Smooth muscle cell (in vitro differentiated cells): ENCODE data around the gene TCF4. TPM values are rescaled to one million over a fixed set of nuclear protein-coding genes. Genes with fewer than 3 reads are reported as not detected.

Experiments used
- DNase-seq: peaks from one replicate; lab custom pipeline; 2025; ENCODE audit not compliant: unreplicated experiment; lab: John Stamatoyannopoulos, UW
- H2AFZ ChIP-seq: fragments of 200-600 bp; sonication (generic); 2 replicates; pipeline ENCODE4 v1.6.0; 2016; ENCODE audit warnings: antibody characterized with exemption, low read depth, mild to moderate bottlenecking
- H3F3A ChIP-seq: fragments of 200-600 bp; sonication (generic); 2 replicates; pipeline ENCODE4 v1.6.0; 2017; ENCODE audit warnings: antibody characterized with exemption, low read depth
- H3K27ac ChIP-seq: fragments of 200-600 bp; sonication (generic); 2 replicates; pipeline ENCODE4 v1.5.1; 2016; ENCODE audit warnings: low read depth, mild to moderate bottlenecking
- H3K27me3 ChIP-seq: fragments of 200-600 bp; sonication (generic); 2 replicates; pipeline ENCODE4 v1.6.1; 2016; ENCODE audit warnings: low read depth, mild to moderate bottlenecking
- H3K36me3 ChIP-seq: fragments of 200-600 bp; sonication (generic); 2 replicates; pipeline ENCODE4 v1.5.1; 2016; ENCODE audit warnings: low read depth
- H3K4me1 ChIP-seq: fragments of 200-600 bp; sonication (generic); 2 replicates; pipeline ENCODE4 v1.5.1; 2016; ENCODE audit warnings: low read depth
- H3K4me2 ChIP-seq: fragments of 200-600 bp; sonication (generic); 2 replicates; pipeline ENCODE4 v1.6.0; 2016; ENCODE audit warnings: mild to moderate bottlenecking
- H3K4me3 ChIP-seq: fragments of 200-600 bp; sonication (generic); 2 replicates; pipeline ENCODE4 v1.5.1; 2016; ENCODE audit warnings: mild to moderate bottlenecking
- H3K79me2 ChIP-seq: fragments of 200-600 bp; sonication (generic); 2 replicates; pipeline ENCODE4 v1.6.0; 2016; ENCODE audit warnings: low read depth, mild to moderate bottlenecking
- H3K9ac ChIP-seq: fragments of 200-600 bp; sonication (generic); 2 replicates; pipeline ENCODE4 v1.6.0; 2016; ENCODE audit warnings: low read depth
- H3K9me3 ChIP-seq: fragments of 200-600 bp; sonication (generic); replicated peaks from 2 replicates; pipeline ENCODE4 v1.5.1; 2016; ENCODE audit warnings: low read depth
- H4K20me1 ChIP-seq: fragments of 200-600 bp; sonication (generic); 2 replicates; pipeline ENCODE4 v1.6.0; 2016; ENCODE audit warnings: low read depth
- WGBS: methylation state at CpG from one replicate; pipeline ENCODE4 v1.1.7; 2016; ENCODE audit warnings: low lambda C conversion rate; 5-methylcytosine and 5-hydroxymethylcytosine counted together
- polyA plus RNA-seq: library from polyadenylated mRNA; unstranded; fragments of >200 nt; fragmentation: Nextera tagmentation; extraction: Ambion mirVana; gene quantifications from 2 replicates; pipeline ENCODE4 v1.2.1, GENCODE V29; 2016
- total RNA-seq: library from RNA; depleted of rRNA; stranded (reverse); fragments of >200 nt; gene quantifications from 2 replicates; pipeline ENCODE4 v1.2.3, GENCODE V29; 2014
- TF ChIP-seq, protein P1 (sequence below): fragments of 200-600 bp; sonication (generic); IDR thresholded peaks from 2 replicates; pipeline ENCODE4 v1.5.1; 2017; ENCODE audit warnings: borderline replicate concordance, mild to moderate bottlenecking, antibody characterized with exemption; ENCODE audit not compliant: insufficient read depth, poor library complexity, severe bottlenecking

The TCF4 gene
- total and polyA plus RNA-seq, 2 experiments from 2014 or later, result 105 to 120 TPM

DNA sequence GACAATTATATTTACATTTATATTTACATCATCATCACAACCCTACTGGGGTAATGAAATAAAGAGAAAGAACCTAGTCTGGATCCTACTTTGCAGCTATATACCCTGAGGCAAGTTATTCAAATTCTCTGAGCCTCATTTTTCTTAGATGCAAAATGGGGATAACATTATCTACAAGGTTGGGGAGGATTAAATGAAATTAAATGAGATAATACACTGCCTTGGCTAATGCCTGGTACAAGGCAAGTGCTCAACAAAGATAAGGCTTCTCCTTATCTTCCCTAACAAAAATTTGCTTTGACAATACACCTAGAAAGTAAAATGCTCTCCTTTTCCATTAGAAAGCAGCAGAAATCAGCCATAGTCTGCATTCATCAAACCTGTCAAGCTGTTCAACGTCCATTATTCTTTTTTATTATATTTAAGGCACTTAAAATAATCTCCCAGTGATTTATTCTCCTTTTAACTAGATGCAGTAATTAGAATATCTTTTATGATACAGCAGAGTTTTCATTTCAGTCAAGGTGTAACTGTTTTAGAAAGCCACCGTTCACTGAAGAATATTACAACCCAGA, 44.8 kb downstream of the TCF4 start:
- H4K20me1 ChIP-seq, result peaks cover 37% of the 10 kb centered on the region
- H3K79me2 ChIP-seq, result peaks cover 91% of the 10 kb centered on the region
- H3K27me3 ChIP-seq, result no peaks in the 10 kb centered on the region
- H2AFZ ChIP-seq, result no peak overlapping the region
- TF ChIP-seq, protein P1, sequence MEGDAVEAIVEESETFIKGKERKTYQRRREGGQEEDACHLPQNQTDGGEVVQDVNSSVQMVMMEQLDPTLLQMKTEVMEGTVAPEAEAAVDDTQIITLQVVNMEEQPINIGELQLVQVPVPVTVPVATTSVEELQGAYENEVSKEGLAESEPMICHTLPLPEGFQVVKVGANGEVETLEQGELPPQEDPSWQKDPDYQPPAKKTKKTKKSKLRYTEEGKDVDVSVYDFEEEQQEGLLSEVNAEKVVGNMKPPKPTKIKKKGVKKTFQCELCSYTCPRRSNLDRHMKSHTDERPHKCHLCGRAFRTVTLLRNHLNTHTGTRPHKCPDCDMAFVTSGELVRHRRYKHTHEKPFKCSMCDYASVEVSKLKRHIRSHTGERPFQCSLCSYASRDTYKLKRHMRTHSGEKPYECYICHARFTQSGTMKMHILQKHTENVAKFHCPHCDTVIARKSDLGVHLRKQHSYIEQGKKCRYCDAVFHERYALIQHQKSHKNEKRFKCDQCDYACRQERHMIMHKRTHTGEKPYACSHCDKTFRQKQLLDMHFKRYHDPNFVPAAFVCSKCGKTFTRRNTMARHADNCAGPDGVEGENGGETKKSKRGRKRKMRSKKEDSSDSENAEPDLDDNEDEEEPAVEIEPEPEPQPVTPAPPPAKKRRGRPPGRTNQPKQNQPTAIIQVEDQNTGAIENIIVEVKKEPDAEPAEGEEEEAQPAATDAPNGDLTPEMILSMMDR, result no peak
- H3F3A ChIP-seq, result peaks cover 5% of the 10 kb centered on the region
- no peak overlapping the region for H3K27ac ChIP-seq
- no peaks in the 10 kb centered on the region for H3K9me3 ChIP-seq
- H3K4me1 ChIP-seq, result peaks cover 12% of the 10 kb centered on the region
- no peaks in the 10 kb centered on the region for H3K36me3 ChIP-seq
- no peak overlapping the region for H3K4me2 ChIP-seq
- WGBS, result 80% methylated on average over 2 of the region's 2 CpGs
- DNase-seq, result no peak
- H3K4me3 ChIP-seq, result no peak overlapping the region
- H3K9ac ChIP-seq, result no peak overlapping the region

DNA sequence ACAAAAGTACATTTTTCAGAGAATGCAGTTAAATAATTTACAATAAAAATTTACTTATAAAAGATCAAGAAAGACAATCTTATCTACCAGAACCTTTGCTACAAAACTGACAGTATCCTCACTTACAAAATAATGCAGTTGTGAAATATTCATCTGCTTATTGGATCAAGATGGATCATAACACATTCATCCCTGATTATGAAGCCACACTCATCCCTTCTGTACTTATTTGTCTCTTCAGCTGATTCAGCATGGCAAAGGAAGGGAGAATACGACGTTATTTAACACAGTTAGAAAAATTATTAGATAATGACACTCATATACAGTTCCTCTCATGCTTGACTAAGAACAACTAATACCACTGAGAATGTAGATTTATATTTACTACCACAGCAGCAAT, 46.4 kb downstream of the TCF4 start:
- Histone ChIP-seq H3K9ac (no peak overlapping the region), H4K20me1 (peaks cover 25% of the 10 kb centered on the region), H3K79me2 (peaks cover 100% of the 10 kb centered on the region), H3K4me3 (no peak overlapping the region), H3K36me3 (no peaks in the 10 kb centered on the region), H3K27ac (peak overlapping the region; percentile 26), H3K27me3 (no peaks in the 10 kb centered on the region), H3K4me1 (no peaks in the 10 kb centered on the region), H3F3A (no peaks in the 10 kb centered on the region), H2AFZ (no peak overlapping the region), H3K9me3 (no peaks in the 10 kb centered on the region), H3K4me2 (peak overlapping the region; percentile 39)
- DNase-seq, result no peak
- TF ChIP-seq, protein P1, result no peak
- 50% methylated on average over 2 of the region's 2 CpGs for WGBS

DNA sequence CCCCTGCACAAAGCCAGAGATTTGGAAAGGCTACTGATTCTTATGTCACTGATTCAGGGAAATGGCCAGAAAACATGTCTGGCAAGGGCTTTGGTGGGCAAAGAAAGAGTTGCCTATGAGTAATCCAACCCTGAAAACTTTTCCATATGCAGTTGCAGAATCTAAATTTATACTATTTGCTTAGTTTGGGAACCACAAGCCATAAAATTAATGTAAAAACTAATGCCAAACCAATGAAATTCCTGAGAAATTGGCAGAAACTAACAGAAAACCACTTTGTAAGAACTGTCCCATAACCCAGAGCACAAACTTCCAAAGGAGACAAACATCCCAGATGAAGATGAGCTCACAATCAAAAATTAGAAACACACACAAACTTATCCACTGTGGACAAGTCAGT, 48.8 kb downstream of the TCF4 start:
- H2AFZ ChIP-seq, result no peak overlapping the region
- no peak overlapping the region for H3K27ac ChIP-seq
- H3K4me1 ChIP-seq, result peaks cover 19% of the 10 kb centered on the region
- TF ChIP-seq, protein P1, result no peak
- H3K79me2 ChIP-seq, result peaks cover 100% of the 10 kb centered on the region
- H3K9ac ChIP-seq, result no peak overlapping the region
- no peaks in the 10 kb centered on the region for H3K27me3 ChIP-seq
- no peak overlapping the region for H3K4me2 ChIP-seq
- no peaks in the 10 kb centered on the region for H3K9me3 ChIP-seq
- H3K36me3 ChIP-seq, result no peaks in the 10 kb centered on the region
- H3F3A ChIP-seq, result no peaks in the 10 kb centered on the region
- H3K4me3 ChIP-seq, result no peak overlapping the region
- DNase-seq, result no peak
- H4K20me1 ChIP-seq, result peaks cover 25% of the 10 kb centered on the region

DNA sequence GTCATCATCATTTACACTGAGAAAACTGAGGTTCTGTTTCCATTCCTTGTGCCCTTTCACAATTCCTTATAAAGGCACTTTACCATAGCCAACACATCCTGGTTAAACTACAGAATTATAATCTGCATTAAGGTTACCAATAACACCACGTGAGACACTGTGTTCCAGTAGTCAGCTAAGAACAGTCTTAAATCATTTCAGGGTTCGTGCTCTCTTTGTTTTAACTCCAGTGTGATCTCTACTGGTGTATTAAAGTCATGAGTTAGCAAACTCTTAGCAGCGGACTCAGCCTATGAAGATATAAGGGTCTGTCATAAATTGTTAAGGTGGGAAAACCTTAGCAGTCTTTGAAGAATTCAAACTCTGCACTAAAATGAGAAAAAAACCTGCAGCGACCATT, 53.0 kb downstream of the TCF4 start:
- no peaks in the 10 kb centered on the region for H3K9me3 ChIP-seq
- no peaks in the 10 kb centered on the region for H3K36me3 ChIP-seq
- no peak overlapping the region for H3K4me3 ChIP-seq
- H3F3A ChIP-seq, result peaks cover 5% of the 10 kb centered on the region
- H3K4me2 ChIP-seq, result no peak overlapping the region
- no peak for DNase-seq
- peaks cover 100% of the 10 kb centered on the region for H3K79me2 ChIP-seq
- no peak overlapping the region for H3K27ac ChIP-seq
- peaks cover 54% of the 10 kb centered on the region for H4K20me1 ChIP-seq
- no peaks in the 10 kb centered on the region for H3K27me3 ChIP-seq
- TF ChIP-seq, protein P1, result no peak
- 87% methylated on average over 4 of the region's 4 CpGs for WGBS
- no peak overlapping the region for H3K9ac ChIP-seq
- H2AFZ ChIP-seq, result no peak overlapping the region
- peaks cover 22% of the 10 kb centered on the region for H3K4me1 ChIP-seq
